Osteoblast (primary cell): ENCODE results near the gene PUM1. TPM values are rescaled to one million over a fixed set of nuclear protein-coding genes. Genes with fewer than 3 reads are reported as not detected.
A peak's percentile ranks its signal among the peaks of the same experiment; 100 is the strongest.

Source experiments
- DNase-seq: peaks from one replicate; pipeline ENCODE4 v3.0.0; 2011; ENCODE audit warnings: low spot score, mixed read lengths; ENCODE audit not compliant: insufficient read length; ENCODE audit errors: missing footprints
- H2AFZ ChIP-seq: 2 replicates; pipeline ENCODE4 v1.6.0; 2011; ENCODE audit warnings: mild to moderate bottlenecking, low read length
- H3K27ac ChIP-seq: 2 replicates; pipeline ENCODE4 v1.5.1; 2011; ENCODE audit warnings: mild to moderate bottlenecking, low read depth, low read length, moderate library complexity
- H3K27me3 ChIP-seq: 2 replicates; pipeline ENCODE4 v1.6.0; 2012; ENCODE audit warnings: mild to moderate bottlenecking, control low read depth, inconsistent platforms, low read length, moderate library complexity; ENCODE audit not compliant: insufficient read depth
- H3K36me3 ChIP-seq: 2 replicates; pipeline ENCODE4 v1.5.1; 2011; ENCODE audit warnings: mild to moderate bottlenecking, low read length, control low read depth, moderate library complexity; ENCODE audit not compliant: insufficient read depth
- H3K4me1 ChIP-seq: 2 replicates; pipeline ENCODE4 v1.5.1; 2011; ENCODE audit warnings: mild to moderate bottlenecking, low read length, control low read depth, moderate library complexity; ENCODE audit not compliant: insufficient read depth
- H3K4me2 ChIP-seq: 2 replicates; pipeline ENCODE4 v1.6.0; 2011; ENCODE audit warnings: mild to moderate bottlenecking, low read length; ENCODE audit not compliant: insufficient read depth
- H3K4me3 ChIP-seq: fragments of 200-600 bp; sonication (generic); 3 replicates; pipeline ENCODE4 v1.5.1; 2012; ENCODE audit warnings: mild to moderate bottlenecking, low read length, inconsistent platforms; ENCODE audit not compliant: insufficient read depth
- H3K79me2 ChIP-seq: 2 replicates; pipeline ENCODE4 v1.6.0; 2012; ENCODE audit warnings: mild to moderate bottlenecking, low read length, control low read depth, inconsistent platforms; ENCODE audit not compliant: insufficient read depth
- H3K9me3 ChIP-seq: 2 replicates; pipeline ENCODE4 v1.5.1; 2011; ENCODE audit warnings: low read depth, low read length, control low read depth
- H4K20me1 ChIP-seq: 2 replicates; pipeline ENCODE4 v1.6.0; 2012; ENCODE audit warnings: mild to moderate bottlenecking, low read length, control low read depth; ENCODE audit not compliant: insufficient read depth
- CTCF ChIP-seq: IDR thresholded peaks from 2 replicates; pipeline ENCODE4 v1.5.1; 2011; ENCODE audit warnings: mild to moderate bottlenecking, low read depth, low read length, moderate library complexity; ENCODE audit errors: extremely low read depth
- total RNA-seq: library from RNA; depleted of rRNA; stranded (reverse); fragments of >200 nt; gene quantifications from 2 replicates; pipeline ENCODE4 v1.2.3, GENCODE V29; 2012

The PUM1 gene
- total RNA-seq, 1 donor = 68.8 TPM

GRCh38 chr1:30904191-30904961, 161.1 kb downstream of the PUM1 start:
- no peaks in the 10 kb centered on the region for H3K36me3 ChIP-seq
- H3K4me1 ChIP-seq = peaks cover 5% of the 10 kb centered on the region
- H3K27me3 ChIP-seq = no peaks in the 10 kb centered on the region
- no peak overlapping the region for H3K4me3 ChIP-seq
- H3K9me3 ChIP-seq = no peaks in the 10 kb centered on the region
- no peak overlapping the region for H2AFZ ChIP-seq
- H4K20me1 ChIP-seq = peaks cover 7% of the 10 kb centered on the region
- no peak overlapping the region for H3K27ac ChIP-seq
- no peak for TF ChIP-seq CTCF
- no peak overlapping the region for H3K4me2 ChIP-seq
- peaks cover 5% of the 10 kb centered on the region for H3K79me2 ChIP-seq
- DNase-seq = peak; percentile 62

- Histone ChIP-seq H3K4me1 (peaks cover 5% of the 10 kb centered on the region), H3K27me3 (no peaks in the 10 kb centered on the region), H3K9me3 (no peaks in the 10 kb centered on the region), H3K79me2 (peaks cover 7% of the 10 kb centered on the region), H2AFZ (no peak overlapping the region), H3K4me2 (no peak overlapping the region), H3K27ac (no peak overlapping the region), H3K4me3 (no peak overlapping the region), H4K20me1 (peaks cover 11% of the 10 kb centered on the region), H3K36me3 (no peaks in the 10 kb centered on the region)
- TF ChIP-seq CTCF = no peak
- DNase-seq = peak; percentile 60
Measured at GRCh38 chr1:30903343-30904034, 162.0 kb downstream of the PUM1 start.

- peak; percentile 80 for DNase-seq
- H3K4me2 ChIP-seq = no peak overlapping the region
- peaks cover 5% of the 10 kb centered on the region for H3K4me1 ChIP-seq
- H4K20me1 ChIP-seq = peaks cover 18% of the 10 kb centered on the region
- peaks cover 12% of the 10 kb centered on the region for H3K79me2 ChIP-seq
- H2AFZ ChIP-seq = no peak overlapping the region
- no peak overlapping the region for H3K4me3 ChIP-seq
- no peak overlapping the region for H3K27ac ChIP-seq
- no peak for TF ChIP-seq CTCF
- no peaks in the 10 kb centered on the region for H3K36me3 ChIP-seq
- H3K9me3 ChIP-seq = no peaks in the 10 kb centered on the region
- no peaks in the 10 kb centered on the region for H3K27me3 ChIP-seq
Measured at GRCh38 chr1:30902593-30903290, 162.8 kb downstream of the PUM1 start.
